ENCODE measurements around the gene CYB5D1. TPM values are rescaled to one million over a fixed set of nuclear protein-coding genes. Genes with fewer than 3 reads are reported as not detected.
"Not testable (repeated sequence)": the region's sequence is repeated elsewhere in the genome, so short reads cannot be mapped to it uniquely, and the experiment has no call there.

The CYB5D1 gene
- total RNA-seq, 4 donors from 2014 or later: 4.1 to 14.7 (median 9.0) TPM

GRCh38 chr17:7859028-7859427 is 1.2 kb downstream of the CYB5D1 start:
- peak overlapping the region; percentile 91 to 99 (median 96) for H3K27ac ChIP-seq
- H3K4me3 ChIP-seq: peak overlapping the region in 3 of 4 donors; percentile 65 to 87 (median 86)
- no peaks in the 10 kb centered on the region for H3K27me3 ChIP-seq
- H3K4me1 ChIP-seq: peaks cover 25 to 36% of the 10 kb centered on the region in 2 donors
- TF ChIP-seq POLR2A (IDR thresholded peaks at IDR 0.05) (no peak), CTCF (IDR thresholded peaks at IDR 0.05 in 4 of 5, conservative IDR thresholded peaks at IDR 0.05 in 1 of 5) (no peak)
- ATAC-seq (no peak), DNase-seq (no peak)
- H3K36me3 ChIP-seq: no peaks in the 10 kb centered on the region
- no peaks in the 10 kb centered on the region for H3K9me3 ChIP-seq
- in situ Hi-C loops (cut with MboI; ENCODE audit: low sequenced_read_pairs in 4 of 4) (loop anchor here in 2 of 4 donors (25.0 kb wide), 1 partner anchor 128 kb away; no protein-coding TSS in a partner anchor), intact Hi-C loops (cut with DNase I; ENCODE audit: low total_unique reads) (loop anchor here (5.0 to 10.0 kb wide), 3 partner anchors 58 to 114 kb away; partner anchors contain the start of genes CNTROB, RNF227 and TRAPPC1)

- Histone ChIP-seq H3K4me3 (no peak overlapping the region), H3K27ac (no peak overlapping the region), H3K9me3 (no peaks in the 10 kb centered on the region), H3K27me3 (no peaks in the 10 kb centered on the region), H3K36me3 (no peaks in the 10 kb centered on the region), H3K4me1 (peaks cover 9 to 19% of the 10 kb centered on the region in 2 donors)
- no peak for ATAC-seq
- intact Hi-C loops (cut with DNase I; ENCODE audit: low total_unique reads) (loop anchor here (1.0 to 5.0 kb wide), 4 partner anchors 36 to 194 kb away; no protein-coding TSS in a partner anchor), in situ Hi-C loops (cut with MboI; ENCODE audit: low sequenced_read_pairs in 4 of 4) (loop anchor here in 3 of 4 donors (5.0 to 25.0 kb wide), 2 partner anchors 124 kb away; no protein-coding TSS in a partner anchor)
- TF ChIP-seq CTCF (IDR thresholded peaks at IDR 0.05 in 4 of 5, conservative IDR thresholded peaks at IDR 0.05 in 1 of 5) (peak; percentile 76 to 88 (median 84)), POLR2A (IDR thresholded peaks at IDR 0.05) (no peak)
- no peak for DNase-seq
Measured at GRCh38 chr17:7862692-7863437, 5.1 kb downstream of the CYB5D1 start.

GRCh38 chr17:7864384-7864783 is 6.6 kb downstream of the CYB5D1 start:
- not testable (repeated sequence) for ATAC-seq, H3K9me3 ChIP-seq, DNase-seq, H3K4me3 ChIP-seq, H3K4me1 ChIP-seq, H3K36me3 ChIP-seq, H3K27me3 ChIP-seq, H3K27ac ChIP-seq
- intact Hi-C loops (cut with DNase I; ENCODE audit: low total_unique reads) (loop anchor here (5.0 kb wide), 2 partner anchors 178 to 193 kb away; no protein-coding TSS in a partner anchor), in situ Hi-C loops (cut with MboI; ENCODE audit: low sequenced_read_pairs in 4 of 4) (loop anchor here in 3 of 4 donors (5.0 to 25.0 kb wide), 2 partner anchors 123 kb away; no protein-coding TSS in a partner anchor)

- in situ Hi-C loops (cut with MboI; ENCODE audit: low sequenced_read_pairs in 4 of 4) (loop anchor here in 3 of 4 donors (5.0 to 25.0 kb wide), 2 partner anchors 122 kb away; no protein-coding TSS in a partner anchor), intact Hi-C loops (cut with DNase I; ENCODE audit: low total_unique reads) (loop anchor here (5.0 kb wide), 2 partner anchors 177 to 192 kb away; no protein-coding TSS in a partner anchor)
- Histone ChIP-seq H3K27me3 (no peaks in the 10 kb centered on the region), H3K4me3 (no peak overlapping the region), H3K4me1 (peaks cover 0 to 4% of the 10 kb centered on the region in 2 donors), H3K9me3 (no peaks in the 10 kb centered on the region), H3K36me3 (no peaks in the 10 kb centered on the region), H3K27ac (no peak overlapping the region)
- TF ChIP-seq POLR2A (IDR thresholded peaks at IDR 0.05) (no peak), CTCF (IDR thresholded peaks at IDR 0.05 in 4 of 5, conservative IDR thresholded peaks at IDR 0.05 in 1 of 5) (no peak)
- DNase-seq (no peak), ATAC-seq (no peak)
Measured at GRCh38 chr17:7864995-7865650, 7.3 kb downstream of the CYB5D1 start.
